ENCODE data around the gene SPATA46.

The SPATA46 gene

DNA sequence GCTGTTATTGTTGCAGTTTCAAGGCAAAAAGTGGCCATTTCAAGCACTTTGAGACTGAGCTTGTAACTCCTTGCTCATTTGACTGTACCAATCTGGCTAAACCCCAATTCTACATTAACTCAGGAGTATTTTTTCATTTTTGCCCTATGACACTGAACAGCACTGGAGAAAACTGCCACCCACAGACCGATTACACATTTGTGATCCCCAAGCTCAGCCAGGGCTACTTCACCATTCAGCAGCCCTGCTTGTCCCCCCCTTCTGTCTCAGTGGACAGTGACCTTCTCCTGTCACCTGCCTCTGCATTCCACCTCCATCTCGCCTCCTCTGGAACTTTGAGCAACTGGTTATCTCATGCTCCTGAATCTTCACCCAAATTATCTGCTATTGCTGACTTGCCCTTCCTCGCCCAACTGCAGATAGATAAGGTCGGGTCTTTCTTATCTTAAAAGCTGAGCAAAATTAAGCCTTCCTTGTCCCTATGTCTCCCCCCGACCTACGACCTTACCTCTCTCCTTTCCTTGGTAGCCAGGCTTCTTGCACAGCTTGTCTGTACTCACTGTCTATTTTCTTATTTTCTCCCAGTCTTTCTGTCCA is 25.3 kb downstream of the SPATA46 start:
- no peak for DNase-seq

DNA sequence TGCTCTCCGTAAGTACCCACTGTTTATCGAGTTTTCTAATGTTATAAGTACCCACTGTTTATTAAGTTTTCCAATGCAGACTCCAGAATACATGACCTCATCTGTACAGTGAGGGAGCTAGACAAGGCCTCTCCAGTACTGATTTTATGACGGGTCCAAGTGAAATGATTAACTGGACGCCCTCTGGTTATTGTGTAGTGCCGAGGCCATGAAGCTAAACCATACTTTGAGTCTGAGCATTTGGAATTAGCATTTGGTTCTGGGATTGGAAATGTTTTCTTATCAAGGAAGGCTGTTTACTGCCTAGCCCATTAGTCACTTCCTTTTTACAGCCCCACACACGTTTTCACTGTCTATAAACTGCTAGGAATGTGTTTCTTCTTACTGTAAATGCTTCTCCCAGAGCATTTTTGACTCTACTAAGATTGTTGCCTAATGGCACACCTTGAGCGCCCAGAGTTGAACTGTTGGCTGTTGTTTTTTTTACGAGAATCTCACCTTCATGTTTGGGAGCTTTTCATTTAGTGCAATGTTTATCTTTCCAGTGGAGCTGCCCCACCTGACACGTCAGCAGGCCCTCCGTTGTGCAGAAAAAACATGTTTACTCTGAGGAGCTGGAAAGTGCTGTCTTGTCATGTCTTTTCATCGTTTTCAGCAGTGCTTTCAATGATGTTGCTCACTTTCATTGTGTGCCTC is 26.9 kb downstream of the SPATA46 start:
- DNase-seq = no peak

DNA sequence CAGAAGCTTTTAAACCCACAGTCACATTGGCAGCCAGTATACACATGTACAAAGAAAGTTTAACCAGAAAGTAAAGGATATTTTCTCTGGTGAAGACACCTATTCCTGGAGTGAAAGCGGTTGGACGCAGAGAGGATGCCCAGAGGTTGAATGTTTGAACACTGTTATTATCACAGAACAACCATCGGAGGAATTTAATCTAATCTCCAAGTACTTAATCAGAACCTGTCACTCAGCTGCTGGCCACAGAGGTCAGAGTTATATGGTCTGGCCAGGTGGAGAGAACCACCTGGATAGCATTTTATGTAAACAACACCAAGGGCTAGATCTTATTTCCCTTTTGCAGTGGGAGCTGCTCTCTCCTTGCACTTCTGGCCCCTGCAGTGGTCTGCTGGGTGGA is 29.4 kb downstream of the SPATA46 start:
- DNase-seq = no peak

DNA sequence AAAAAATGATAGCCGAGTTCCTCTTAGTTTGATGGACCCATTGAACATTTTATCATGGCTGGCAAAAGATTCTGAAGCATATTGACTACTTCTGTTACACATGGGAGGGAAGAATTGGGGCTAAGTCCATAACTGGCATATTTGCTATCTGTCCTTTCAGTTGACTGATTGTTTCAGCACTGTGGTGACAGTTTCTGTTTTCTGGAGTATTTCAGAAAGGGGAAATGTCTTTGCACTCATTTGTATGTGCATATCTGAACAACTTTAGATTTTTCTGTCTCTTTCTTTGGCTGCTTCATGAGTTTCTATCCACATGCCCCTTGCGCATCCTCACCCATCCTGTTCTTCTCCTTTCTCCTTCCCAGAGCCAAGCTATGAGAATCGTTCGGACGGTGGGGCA is 33.2 kb downstream of the SPATA46 start:
- no peak for DNase-seq

DNA sequence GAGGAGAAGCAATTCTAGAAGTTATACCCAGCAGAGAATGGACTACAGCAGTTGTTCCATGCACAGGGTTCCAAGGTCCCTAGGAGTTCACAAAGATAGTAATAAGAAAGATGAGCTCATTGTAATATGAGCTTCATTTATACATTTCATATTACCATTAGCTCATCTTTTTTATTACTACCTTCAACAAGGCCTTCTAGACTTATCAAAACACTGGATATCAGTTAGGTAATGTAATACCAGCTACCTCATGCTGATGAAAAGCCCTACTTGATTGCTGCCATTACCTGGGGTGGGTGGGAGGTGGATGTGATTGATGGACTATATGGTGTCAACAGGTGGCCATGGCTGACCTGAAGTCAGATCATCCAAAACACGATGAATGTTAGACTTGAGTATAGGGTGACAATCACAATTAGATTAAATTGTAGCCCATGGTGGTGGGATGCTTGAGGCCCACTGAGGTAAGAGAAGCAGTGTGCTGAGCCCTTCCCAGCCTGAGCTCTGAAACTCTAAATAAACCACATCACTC is 34.1 kb downstream of the SPATA46 start:
- no peak for DNase-seq

DNA sequence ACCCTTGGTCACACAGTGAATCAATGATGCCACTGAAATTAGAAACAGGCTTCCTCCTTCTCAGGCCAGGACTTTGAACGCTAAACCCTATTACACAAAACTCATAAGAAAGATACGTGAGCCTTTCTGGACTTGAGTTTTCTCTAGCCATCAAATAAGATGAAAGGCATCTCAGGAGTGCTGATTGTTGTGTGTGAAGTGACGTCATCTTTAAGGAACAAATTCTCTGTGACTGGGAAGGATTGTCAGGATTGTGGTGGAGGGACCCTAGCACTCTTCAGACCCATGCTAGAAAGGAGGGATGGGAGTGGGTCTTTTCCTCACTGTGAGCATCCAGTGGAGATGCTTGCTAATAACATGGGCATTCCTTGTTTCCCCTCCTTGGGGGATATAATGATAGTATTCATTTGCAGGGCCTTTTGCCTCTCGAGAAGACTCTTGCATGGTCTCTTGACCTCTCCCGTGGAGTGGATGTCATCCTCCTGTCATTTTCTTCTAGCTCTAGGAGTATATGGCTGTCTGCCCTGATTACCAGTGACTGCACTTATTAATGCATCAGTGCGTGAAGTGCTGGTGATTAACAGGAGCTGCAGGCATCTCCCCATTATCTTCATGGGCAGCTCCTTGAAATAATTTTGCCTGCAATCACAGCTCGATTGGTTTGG is 39.9 kb downstream of the SPATA46 start:
- DNase-seq = no peak

DNA sequence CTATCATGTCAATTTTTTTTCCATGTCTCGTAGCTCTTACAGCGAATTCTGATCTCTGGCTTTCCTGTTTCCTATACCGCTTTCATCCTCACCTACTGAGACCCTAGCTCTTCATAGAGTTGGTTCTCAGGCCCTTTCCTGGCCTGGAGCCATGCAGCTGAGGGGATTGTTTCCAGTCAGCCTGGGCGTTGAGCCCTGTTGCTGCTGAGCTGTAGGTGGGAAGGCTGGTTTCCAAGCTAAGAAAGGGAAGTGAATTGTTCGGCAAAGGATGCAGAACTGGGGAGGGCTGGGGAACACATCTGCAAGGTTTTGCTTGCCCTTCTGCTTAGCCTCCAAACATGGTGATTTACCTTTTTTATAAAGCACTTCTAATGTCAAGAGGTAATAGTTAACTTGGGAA is 41.5 kb downstream of the SPATA46 start:
- no peak for DNase-seq

DNA sequence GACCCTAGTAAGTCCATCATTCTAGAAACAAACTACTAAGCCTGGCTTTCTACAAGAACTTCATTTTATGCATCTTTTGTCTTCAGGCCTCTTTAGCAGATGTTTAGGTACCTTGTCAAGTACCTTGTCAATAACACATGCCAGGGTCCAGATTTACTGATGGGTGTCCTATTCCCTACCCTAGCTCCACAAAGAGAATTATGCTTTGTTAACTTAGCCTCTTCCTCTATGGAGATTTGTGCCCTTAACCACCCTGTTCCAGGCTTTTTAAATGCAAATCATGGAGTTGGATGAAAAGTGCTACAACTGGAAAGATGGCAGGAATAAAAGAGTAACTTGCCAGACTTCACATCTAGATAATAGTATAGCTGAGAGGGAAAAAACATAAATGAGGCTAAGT is 42.7 kb downstream of the SPATA46 start:
- DNase-seq = no peak

DNA sequence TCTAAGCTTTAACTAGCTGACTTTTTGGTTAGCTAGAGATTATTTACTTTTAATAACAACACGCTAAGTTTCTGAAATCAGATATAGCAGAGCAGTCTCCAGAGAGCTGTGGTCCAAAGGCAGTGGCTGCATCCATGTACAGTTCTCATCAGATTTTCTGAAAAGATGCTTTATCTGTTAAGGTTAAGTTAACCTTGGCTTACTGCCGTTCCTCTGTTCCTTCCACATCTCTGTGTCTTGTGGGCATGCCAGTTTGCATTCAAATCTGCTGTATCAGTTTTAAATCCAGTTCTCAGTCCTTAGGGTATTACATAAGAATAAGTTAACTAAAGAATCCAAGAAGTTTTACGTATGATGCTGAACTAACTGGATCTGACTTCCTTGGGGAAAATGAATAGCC is 46.8 kb downstream of the SPATA46 start:
- DNase-seq = no peak

DNA sequence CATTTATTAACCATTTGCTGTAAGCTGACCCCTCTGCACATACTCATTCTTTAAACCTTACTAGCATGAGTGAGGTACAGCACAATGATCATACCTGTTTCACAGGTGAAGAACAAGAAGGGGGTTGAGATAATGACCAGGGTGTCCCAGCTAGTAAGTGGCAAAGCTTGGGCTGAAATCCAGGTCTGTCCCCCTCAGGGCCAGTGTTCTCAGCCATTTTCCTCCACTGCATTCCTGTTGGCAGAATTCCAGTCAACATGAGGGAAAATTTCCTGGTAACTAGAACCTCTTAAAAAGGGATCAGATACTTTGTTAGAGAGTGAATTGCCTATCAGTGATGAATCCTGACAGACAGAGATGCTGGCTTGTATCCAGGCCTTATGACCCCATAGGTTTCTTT is 48.1 kb downstream of the SPATA46 start:
- DNase-seq = no peak

DNA sequence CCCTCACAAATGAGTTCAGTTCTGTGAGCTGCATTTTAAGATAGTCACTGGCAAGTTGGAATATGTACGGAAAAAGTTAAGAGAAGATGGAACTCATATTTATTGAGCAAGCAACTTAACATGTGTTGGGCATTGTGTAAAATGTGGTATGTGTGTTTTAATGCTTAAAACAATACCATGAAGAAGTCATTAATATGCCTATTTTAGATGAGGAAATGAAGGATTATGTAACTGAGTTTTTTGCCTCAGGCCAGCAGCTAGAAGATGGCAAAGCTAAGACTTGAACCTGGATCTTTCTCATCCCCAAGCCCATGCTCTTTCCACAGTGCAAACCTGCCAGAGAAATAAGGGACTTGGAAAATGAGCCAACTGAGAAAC is 48.9 kb downstream of the SPATA46 start:
- no peak for DNase-seq

DNA sequence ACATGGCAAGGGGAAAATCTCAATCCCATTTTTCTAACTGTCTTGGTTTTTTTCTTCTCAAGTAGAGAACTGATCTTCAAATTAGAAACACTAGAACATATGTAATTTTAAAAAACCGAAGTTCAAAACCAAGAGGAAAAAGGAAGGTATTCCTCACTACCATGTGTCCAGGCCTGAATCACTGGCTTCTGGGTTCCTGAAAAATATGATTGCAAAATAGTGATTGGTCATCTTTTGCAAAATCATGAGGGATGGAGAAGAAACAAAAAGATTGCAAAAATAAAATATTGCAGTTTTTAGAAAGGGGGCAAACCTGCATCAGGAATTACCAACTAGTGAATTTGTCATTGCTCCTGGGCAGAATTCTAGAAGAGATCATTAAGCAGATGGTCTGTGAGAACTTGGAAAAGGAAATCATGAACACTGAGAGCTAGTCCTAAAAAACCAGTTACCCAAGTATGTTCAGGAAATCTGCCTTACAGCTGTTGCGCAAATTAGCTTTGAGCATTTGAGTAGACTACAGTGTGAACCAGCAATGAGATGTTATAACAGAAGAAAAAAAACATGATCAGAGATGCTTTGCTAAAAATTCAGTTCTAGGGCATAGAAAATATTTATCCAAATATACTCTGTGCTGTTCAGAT is 49.4 kb downstream of the SPATA46 start:
- no peak for DNase-seq

DNA sequence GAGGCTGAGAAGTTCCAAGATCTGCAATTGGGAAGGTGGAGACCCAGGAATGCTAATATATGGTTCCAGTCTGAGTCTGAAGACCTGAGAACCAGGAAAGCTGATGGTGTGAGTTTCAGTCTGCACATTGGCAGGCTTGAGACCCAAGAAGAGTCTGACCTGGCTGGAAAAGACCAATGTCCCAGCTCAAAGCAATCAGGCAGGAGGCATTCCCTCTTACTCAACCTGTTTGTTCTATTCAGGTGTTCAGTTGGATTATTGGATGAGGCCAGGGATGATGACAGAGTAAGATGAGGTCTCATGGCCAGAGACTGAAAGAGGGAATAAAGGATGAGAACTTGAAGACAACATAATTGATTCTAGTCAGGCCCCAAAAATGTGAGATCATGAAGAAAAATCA is 50.1 kb downstream of the SPATA46 start:
- DNase-seq = no peak

DNA sequence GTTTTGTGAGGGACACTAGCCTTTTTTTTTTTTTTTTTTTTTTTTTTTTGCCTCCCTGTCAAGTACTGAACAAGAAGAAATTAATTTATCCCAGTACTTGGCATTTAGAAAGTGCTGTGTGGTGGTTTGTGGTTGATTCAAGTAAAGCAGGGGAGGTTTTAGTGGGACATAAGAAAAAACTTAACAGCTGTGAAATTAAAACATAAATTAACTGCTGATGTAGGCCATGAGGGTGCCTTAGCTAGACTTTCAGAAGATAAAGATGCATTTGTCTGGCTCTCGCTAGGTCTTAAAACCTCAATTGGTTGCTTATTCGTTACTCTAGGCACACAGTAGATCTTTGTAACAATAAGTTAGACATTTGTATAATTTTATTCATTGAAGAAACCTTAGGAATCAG is 52.3 kb downstream of the SPATA46 start:
- DNase-seq = no peak
